DMS79 (cell line): ENCODE results near the gene G0S2.
A peak's percentile ranks its signal among the peaks of the same experiment; 100 is the strongest.
"Not testable (repeated sequence)": the region's sequence is repeated elsewhere in the genome, so short reads cannot be mapped to it uniquely, and the experiment has no call there.

ENCODE experiments used
- DNase-seq: peaks from one replicate; lab custom pipeline; 2025; lab: John Stamatoyannopoulos, UW

G0S2 gene

GRCh38 chr1:209678981-209679539, 3.8 kb downstream of the G0S2 start:
- DNase-seq, result no peak

DNA sequence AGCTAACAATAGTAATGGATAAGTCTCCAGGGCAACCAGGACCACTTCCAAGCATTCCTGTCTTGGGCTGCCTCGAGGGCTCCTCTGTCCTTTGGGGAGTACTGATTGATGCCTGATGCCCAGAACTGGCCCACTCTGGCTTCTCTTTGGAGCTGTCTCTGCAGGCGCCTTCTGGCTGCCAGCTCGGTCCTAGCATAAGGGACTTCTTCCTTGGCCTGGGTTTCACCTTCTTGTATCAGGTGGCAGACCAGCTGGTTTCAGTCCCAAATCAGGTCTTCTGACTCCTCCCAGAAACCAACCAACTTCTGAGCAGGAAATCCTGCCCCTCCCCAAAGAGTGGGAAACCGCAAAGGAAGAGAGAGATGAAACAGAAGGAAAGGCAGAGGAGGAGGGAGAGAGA, 10.6 kb downstream of the G0S2 start:
- no peak for DNase-seq

DNA sequence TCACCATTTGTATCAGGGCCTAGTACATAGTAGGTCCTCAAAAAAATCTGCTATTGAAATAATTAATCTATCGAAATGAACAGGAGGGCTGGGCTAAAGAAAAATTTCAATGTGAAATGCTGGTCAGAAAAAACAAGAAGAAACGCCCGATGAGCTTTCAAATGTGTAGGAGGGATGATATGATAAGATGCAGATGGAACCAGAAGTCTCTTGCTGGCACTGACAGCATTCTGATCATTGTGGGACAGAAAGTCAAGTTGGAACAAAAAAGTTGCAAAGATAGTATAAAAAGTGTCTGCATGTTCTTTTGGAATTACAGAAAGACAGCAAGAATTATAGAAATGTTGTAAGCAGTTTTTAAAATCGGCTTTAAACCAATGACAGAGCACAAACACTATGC, 11.1 kb downstream of the G0S2 start:
- no peak for DNase-seq

DNA sequence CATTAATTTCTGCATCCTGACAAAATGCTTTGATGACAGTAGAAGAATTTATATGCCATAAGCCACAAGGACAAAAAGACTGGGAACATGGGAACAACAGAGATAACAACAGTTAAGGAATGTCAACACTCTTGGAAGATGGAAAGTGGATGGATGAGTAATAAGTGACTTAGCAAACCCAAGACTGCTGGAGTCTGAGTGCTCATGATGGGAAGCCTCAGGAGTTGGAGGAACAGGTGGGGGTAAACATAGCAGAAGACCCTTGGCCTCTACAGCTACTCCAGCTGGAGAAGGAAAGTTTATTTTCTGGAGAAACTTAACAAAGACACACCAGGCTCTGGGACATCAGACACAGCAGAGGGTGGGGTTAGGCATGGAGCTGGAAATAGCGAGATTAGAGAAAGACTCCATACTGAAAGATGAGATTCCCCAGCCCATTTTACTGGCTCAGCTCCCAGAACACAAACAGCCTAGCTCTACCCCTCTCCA, 13.6 kb downstream of the G0S2 start:
- no peak for DNase-seq

GRCh38 chr1:209689477-209689876, 14.3 kb downstream of the G0S2 start:
- no peak for DNase-seq

GRCh38 chr1:209691237-209691636, 16.0 kb downstream of the G0S2 start:
- DNase-seq, result no peak

GRCh38 chr1:209692296-209692695, 17.1 kb downstream of the G0S2 start:
- no peak for DNase-seq

DNA sequence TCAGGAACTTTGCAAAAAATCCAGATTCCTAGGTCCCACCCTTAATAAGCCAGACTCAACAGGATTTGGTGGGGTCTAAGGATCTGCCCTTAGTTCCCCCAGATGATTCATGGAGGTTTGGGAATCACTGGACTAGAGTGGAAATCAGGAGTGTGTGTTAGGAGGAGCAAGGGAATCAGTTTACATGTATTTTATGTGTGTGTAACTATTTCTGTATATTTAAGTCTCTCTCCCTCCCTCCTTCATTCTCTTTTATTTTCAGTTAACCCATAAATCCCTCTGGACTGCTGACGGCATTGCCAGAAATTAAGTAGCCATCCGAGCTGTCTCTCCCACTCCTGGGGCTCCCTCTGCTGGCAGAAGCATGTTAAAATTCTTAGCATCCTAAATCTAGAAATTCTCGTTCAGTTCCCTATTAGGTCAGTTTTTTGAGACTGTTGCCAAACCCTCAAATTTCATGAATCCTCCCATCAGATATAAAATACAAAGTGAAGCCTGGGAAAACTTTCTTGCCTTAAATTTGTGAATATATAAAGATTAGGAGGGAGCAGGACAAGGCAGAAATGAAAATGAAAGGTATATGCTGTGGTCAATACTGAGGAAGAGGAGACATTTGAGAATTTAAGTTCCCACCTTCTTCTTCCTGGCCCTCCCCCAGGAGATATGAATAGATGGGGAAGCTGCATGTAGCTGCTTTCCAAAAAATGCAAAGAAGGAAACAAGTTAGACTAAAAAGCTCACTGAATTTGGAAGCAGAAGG, 17.7 kb downstream of the G0S2 start:
- peak; percentile 23 for DNase-seq

DNA sequence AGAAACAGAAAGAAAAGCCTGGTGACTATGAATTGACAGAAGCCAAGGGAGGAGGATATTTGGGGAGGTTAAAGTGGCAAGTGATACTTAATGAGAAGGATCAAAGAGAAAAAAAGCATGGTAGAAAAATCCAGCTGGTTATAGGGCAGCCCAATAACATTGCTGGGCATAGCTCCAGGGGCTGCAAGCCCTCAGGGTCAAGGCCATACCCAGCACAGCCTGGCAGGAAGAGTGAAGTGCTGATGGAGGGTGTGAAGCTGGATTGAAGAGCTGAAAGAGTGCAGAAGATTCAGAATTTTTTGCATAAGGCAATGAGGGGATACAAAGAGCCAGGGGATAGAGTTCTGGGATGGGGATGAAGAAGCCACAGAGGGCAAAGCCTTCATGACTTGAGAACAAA, 21.5 kb downstream of the G0S2 start:
- no peak for DNase-seq

DNA sequence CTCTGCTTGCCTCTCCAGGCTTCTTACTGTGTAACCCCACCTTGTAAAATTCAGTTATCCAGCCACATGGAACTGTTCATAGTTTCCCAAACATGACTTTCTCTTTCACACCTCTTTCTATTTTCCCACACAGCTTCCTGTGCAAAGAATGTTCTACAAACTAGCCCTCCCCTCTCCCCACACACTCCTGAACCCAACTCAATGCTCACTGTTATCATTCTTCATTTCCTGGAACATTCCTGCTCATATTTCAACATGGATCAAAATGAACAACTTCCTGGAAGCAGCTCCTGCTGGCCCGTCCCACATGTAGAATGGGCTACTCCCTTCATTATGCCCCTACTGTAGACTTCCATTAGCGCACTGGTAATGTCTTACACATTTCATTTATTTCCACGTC, 21.9 kb downstream of the G0S2 start:
- DNase-seq, result no peak

- not testable (repeated sequence) for DNase-seq
These were observed 25.5 kb downstream of the G0S2 start for GRCh38 chr1:209700686-209701085.

GRCh38 chr1:209702832-209703231, 27.6 kb downstream of the G0S2 start:
- no peak for DNase-seq

DNA sequence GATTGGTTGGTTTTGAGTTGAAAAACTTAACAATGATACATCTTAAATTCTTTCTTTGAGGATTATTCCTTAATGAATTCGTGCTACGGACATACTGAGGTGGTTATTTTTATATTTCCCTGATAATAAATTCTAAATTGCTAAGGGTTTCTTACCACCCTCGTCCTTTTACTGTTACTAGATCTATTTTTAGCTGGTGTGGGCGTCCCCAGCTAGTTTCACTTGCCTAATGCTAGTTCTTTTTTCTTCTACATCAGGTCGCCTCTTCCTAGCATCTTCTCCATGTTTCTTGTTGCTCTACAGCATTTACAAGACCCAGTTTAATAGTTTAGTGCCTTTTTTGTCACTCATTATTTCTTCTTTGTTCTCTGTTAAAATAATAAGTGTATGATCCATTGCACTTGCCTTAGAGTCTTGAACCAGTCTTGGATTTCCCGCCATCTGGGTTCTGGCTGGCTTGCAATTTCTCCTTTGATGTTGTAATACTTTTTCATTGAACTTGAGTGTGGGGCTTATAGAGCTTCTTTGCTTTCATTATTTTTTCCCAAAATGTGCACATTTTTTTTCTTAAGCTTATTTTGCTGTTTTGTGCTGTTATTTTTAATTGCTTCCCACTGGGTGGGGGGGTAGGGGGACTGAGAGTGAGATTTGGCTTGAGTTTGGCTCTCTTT, 28.8 kb downstream of the G0S2 start:
- DNase-seq, result no peak

DNA sequence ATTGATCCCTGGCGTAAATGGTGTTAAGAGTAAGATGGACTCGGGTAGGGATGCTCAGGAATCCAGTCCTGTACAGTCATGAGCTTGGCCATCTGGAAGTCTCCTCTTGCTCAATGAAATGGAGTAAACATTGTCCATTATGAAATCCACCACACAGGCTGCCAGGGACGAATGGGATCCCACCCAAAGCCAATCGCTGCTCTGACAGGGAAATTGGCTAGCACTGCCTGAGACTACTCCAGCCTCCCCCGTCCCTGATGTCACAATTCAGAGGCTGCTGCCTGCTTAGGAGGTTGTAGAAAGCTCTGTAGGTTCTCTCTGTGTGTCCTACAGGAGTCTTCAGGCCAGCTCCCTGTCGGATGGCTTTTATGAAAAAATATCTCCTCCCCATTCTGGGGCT, 29.4 kb downstream of the G0S2 start, which contains the start of gene HSD11B1:
Gene HSD11B1 (plus strand): TSS at position 263 of the 400 bp plus-strand sequence. CDS start 97 bp downstream, at position 360.
- no peak for DNase-seq

GRCh38 chr1:209705033-209705598, 29.9 kb downstream of the G0S2 start:
- no peak for DNase-seq

GRCh38 chr1:209706622-209707021, 31.4 kb downstream of the G0S2 start:
- no peak for DNase-seq

- no peak for DNase-seq
These were observed 32.1 kb downstream of the G0S2 start for GRCh38 chr1:209707308-209707707.

GRCh38 chr1:209708297-209708696, 33.1 kb downstream of the G0S2 start:
- no peak for DNase-seq

DNA sequence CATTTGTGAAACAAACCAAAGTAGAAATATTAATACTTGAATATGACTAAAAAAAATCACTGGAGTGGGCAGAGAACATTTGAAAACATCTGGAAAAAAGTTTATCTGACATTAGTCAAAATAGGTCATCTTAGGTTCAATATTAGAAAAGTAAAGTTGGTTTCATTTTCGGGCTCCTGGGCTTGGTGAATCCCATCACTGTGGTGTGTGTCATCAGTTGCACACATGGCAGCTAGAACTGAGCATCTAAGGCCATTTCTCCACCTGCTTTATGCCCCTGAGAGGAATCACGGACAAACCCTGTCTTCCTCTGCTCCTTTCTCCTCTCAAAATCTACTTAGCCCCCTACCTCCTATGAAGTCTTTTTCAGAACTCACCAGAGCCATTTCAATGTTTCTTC, 34.9 kb downstream of the G0S2 start:
- no peak for DNase-seq

GRCh38 chr1:209710847-209711246, 35.6 kb downstream of the G0S2 start:
- no peak for DNase-seq

DNA sequence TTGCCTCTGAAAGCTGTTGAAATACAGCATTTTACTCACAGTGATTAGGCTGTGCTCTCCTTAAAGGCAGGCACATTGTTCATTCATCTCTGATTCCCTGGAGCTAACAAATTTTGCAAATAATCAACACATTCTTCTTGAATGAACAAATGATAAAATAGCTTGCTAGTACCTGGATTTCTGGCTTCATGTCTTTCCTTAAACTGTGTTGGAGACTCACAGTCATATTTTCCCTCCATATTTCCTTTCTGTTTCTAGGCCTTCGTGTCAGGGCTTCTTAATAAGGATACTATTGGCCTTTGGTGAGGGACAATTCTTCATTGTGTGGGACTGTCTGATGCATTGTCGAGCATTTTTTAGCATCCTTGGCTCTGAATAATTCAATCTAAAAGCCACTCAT, 39.1 kb downstream of the G0S2 start:
- DNase-seq, result no peak

GRCh38 chr1:209715314-209715713, 40.1 kb downstream of the G0S2 start:
- DNase-seq, result no peak

GRCh38 chr1:209717818-209718217, 42.6 kb downstream of the G0S2 start:
- no peak for DNase-seq
